ENCODE results near the gene GULP1.

Gene GULP1

DNA sequence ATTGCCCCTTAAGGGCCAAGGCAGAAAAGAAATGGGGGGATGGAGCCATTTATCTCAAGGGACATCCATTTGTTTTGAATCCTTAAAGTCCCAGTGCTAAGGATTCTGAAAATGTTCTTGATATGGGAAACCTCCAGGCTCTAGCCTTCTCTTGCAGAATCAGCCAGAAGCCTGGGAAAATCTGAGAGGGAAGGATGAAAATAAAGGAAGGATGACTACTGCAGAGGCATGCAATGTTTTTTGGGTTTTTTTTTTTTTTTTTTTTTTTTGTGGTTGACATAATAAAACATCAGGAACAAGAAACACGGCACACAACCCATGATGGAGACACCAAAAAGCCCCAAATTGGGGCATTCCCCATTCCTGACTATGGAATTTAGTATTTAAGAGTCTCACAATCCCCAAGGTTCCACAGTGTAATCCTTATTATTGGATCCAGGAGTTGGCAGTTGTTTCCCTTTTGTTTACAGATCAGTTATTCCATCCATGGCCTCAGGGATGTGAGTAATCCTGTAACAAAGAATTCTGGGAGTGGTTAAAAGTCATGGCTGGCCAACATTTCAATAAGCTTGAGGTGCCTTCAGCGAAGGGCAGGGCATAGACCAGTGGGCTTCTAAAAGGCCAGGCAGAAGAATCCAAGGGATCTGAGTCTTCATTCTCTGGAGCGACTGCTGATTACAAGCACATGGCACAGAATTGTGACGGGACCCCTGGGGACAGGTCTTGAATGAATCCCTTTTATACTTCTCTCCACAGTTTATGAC is 337.5 kb downstream of the GULP1 start:
- Histone ChIP-seq H3K4me3 (ENCODE audit: low read depth, low read length) (no peak overlapping the region), H3K4me1 (ENCODE audit: control insufficient read depth, insufficient read depth, low read length) (peaks cover 10% of the 10 kb centered on the region), H3K36me3 (ENCODE audit: control insufficient read depth in 2 of 2, insufficient read depth in 1 of 2, low read length in 2 of 2) (no peaks in the 10 kb centered on the region), H3K9me3 (ENCODE audit: control insufficient read depth, insufficient read depth, low read depth, low read length) (no peaks in the 10 kb centered on the region), H3K27ac (ENCODE audit: extremely low read depth, low read depth, low read length) (no peak overlapping the region)
- TF ChIP-seq ZNF394 (tag by site-specific recombination; IDR thresholded peaks at IDR 0.05; ENCODE audit: borderline replicate concordance) = no peak
- peak; percentile 56; the same call in 1 of the 2 replicates for TF ChIP-seq MZF1 (tag by site-specific recombination; IDR thresholded peaks at IDR 0.05; ENCODE audit: borderline replicate concordance)
- TF ChIP-seq, protein P1, sequence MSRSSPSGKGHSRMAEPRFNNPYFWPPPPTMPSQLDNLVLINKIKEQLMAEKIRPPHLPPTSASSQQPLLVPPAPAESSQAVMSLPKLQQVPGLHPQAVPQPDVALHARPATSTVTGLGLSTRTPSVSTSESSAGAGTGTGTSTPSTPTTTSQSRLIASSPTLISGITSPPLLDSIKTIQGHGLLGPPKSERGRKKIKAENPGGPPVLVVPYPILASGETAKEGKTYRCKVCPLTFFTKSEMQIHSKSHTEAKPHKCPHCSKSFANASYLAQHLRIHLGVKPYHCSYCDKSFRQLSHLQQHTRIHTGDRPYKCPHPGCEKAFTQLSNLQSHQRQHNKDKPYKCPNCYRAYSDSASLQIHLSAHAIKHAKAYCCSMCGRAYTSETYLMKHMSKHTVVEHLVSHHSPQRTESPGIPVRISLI (tag by site-specific recombination; IDR thresholded peaks at IDR 0.05) = 0 out of 2 replicates have a peak, but pooled peaks have one; percentile 23
- CTCF ChIA-PET = interaction anchor here (0.6 kb wide), 1 partner anchor 774 kb away, joined by 3 read pairs; no protein-coding TSS in a partner anchor
- POLR2A ChIA-PET = no interaction called here

DNA sequence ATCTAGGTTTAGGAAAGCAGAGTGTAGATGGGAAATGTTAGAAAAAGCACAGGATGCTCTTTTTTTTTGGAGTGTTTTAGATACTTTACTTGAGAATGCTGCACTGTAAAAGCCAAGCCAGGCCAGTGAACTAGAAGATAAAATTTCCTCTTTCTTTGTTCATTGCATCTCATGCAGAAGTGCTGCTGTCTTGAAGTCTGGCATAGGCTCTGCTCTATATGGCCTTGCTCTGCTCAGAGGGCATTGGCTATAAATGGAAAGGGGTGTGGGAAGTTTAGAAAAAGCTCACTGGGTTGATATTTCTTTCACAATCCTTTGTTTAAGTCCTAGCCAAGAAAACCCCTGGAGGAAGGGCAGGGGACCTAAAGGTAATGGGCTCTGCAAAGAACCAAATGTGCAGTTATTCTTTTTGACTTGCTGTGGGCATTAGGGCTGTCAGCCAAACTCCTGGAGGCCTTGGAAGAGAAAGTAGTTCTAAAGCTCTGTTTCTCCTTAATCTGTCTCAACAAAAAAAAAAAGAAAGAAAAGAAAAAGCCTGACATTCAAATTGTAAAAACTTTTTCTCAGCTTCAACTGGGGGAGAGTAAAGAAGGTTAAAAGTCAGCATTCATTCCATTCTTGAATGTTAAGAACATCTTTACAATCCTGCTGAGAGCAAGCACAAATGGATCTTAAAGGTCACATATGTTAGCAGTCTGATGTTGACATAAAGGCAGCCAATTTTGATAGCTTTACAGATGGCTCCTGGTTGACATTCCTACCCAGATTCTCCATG is 338.3 kb downstream of the GULP1 start:
- Histone ChIP-seq H3K4me1 (ENCODE audit: control insufficient read depth, insufficient read depth, low read length) (peaks cover 10% of the 10 kb centered on the region), H3K27ac (ENCODE audit: extremely low read depth, low read depth, low read length) (no peak overlapping the region), H3K9me3 (ENCODE audit: control insufficient read depth, insufficient read depth, low read depth, low read length) (no peaks in the 10 kb centered on the region), H3K36me3 (ENCODE audit: control insufficient read depth in 2 of 2, insufficient read depth in 1 of 2, low read length in 2 of 2) (no peaks in the 10 kb centered on the region), H3K4me3 (ENCODE audit: low read depth, low read length) (no peak overlapping the region)
- CTCF ChIA-PET = interaction anchor here (0.6 kb wide), 1 partner anchor 773 kb away, joined by 3 read pairs; no protein-coding TSS in a partner anchor
- POLR2A ChIA-PET = no interaction called here
- no peak for TF ChIP-seq ZNF155 (tag by site-specific recombination; IDR thresholded peaks at IDR 0.05)
- TF ChIP-seq ZNF624 (tag by site-specific recombination; IDR thresholded peaks at IDR 0.05) = no peak
- TF ChIP-seq RBAK (tag by site-specific recombination; IDR thresholded peaks at IDR 0.05) = no peak
- TF ChIP-seq ZNF660 (tag by site-specific recombination; IDR thresholded peaks at IDR 0.05) = no peak
- TF ChIP-seq, protein P2, sequence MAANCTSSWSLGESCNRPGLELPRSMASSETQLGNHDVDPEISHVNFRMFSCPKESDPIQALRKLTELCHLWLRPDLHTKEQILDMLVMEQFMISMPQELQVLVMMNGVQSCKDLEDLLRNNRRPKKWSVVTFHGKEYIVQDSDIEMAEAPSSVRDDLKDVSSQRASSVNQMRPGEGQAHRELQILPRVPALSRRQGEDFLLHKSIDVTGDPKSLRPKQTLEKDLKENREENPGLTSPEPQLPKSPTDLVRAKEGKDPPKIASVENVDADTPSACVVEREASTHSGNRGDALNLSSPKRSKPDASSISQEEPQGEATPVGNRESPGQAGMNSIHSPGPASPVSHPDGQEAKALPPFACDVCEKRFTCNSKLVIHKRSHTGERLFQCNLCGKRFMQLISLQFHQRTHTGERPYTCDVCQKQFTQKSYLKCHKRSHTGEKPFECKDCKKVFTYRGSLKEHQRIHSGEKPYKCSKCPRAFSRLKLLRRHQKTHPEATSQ (tag by site-specific recombination; IDR thresholded peaks at IDR 0.05) = no peak
- TF ChIP-seq ZNF335 (tag by site-specific recombination; conservative IDR thresholded peaks at IDR 0.05) = no peak
- no peak for TF ChIP-seq ZNF184 (tag by site-specific recombination; IDR thresholded peaks at IDR 0.05)
- TF ChIP-seq, protein P3, sequence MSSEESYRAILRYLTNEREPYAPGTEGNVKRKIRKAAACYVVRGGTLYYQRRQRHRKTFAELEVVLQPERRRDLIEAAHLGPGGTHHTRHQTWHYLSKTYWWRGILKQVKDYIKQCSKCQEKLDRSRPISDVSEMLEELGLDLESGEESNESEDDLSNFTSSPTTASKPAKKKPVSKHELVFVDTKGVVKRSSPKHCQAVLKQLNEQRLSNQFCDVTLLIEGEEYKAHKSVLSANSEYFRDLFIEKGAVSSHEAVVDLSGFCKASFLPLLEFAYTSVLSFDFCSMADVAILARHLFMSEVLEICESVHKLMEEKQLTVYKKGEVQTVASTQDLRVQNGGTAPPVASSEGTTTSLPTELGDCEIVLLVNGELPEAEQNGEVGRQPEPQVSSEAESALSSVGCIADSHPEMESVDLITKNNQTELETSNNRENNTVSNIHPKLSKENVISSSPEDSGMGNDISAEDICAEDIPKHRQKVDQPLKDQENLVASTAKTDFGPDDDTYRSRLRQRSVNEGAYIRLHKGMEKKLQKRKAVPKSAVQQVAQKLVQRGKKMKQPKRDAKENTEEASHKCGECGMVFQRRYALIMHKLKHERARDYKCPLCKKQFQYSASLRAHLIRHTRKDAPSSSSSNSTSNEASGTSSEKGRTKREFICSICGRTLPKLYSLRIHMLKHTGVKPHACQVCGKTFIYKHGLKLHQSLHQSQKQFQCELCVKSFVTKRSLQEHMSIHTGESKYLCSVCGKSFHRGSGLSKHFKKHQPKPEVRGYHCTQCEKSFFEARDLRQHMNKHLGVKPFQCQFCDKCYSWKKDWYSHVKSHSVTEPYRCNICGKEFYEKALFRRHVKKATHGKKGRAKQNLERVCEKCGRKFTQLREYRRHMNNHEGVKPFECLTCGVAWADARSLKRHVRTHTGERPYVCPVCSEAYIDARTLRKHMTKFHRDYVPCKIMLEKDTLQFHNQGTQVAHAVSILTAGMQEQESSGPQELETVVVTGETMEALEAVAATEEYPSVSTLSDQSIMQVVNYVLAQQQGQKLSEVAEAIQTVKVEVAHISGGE (tag by site-specific recombination; conservative IDR thresholded peaks at IDR 0.05; ENCODE audit: low read depth) = no peak

DNA sequence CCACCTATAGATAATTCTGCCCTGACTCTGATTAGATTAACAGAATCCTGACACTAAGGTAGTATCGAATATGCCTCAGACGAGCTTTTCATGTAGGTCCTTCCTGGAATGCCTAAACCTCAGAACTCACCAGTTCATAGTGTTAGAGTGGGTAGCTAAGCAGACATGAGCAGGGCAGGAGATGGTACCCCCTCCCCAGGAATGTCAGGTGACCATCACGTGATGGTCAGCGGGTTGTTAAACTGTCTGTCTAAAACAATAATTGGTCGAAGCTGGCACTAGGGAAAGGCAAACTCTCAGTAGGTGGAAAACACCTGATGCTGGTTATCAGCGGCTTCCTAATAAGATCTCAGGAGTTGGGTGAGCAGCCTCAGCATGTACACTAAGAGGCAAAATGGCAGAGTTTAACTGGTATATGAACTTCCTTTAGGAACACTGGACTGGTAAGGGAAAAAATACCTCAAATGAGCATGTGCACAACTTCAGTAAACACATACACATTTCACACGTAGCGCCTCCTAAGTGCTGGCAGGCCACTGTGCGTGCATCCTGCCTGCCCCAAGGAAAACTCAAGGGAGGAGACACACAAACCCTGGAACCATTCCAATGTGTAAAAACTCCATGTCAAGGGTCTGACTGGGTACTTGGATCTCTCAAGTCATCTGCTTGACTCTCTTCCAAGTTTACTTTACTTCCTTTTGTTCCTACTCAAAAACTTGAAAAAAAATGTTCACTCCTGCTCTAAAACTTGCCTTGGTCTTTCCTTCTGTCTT is 339.5 kb downstream of the GULP1 start:
- ChIA-PET POLR2A (no interaction called here), CTCF (interaction anchor here (0.6 kb wide), 1 partner anchor 17 kb away, joined by 4 read pairs; no protein-coding TSS in a partner anchor)
- no peaks in the 10 kb centered on the region for H3K36me3 ChIP-seq (ENCODE audit: control insufficient read depth in 2 of 2, insufficient read depth in 1 of 2, low read length in 2 of 2)
- no peaks in the 10 kb centered on the region for H3K9me3 ChIP-seq (ENCODE audit: control insufficient read depth, insufficient read depth, low read depth, low read length)
- no peak overlapping the region for H3K4me3 ChIP-seq (ENCODE audit: low read depth, low read length)
- H3K4me1 ChIP-seq (ENCODE audit: control insufficient read depth, insufficient read depth, low read length) = peaks cover 10% of the 10 kb centered on the region
- no peak overlapping the region for H3K27ac ChIP-seq (ENCODE audit: extremely low read depth, low read depth, low read length)
- no peak for TF ChIP-seq ZNF785 (tag by site-specific recombination; IDR thresholded peaks at IDR 0.05)
- TF ChIP-seq OSR2 (tag by site-specific recombination; IDR thresholded peaks at IDR 0.05) = no peak
- TF ChIP-seq REPIN1 (tag by site-specific recombination; IDR thresholded peaks at IDR 0.05; ENCODE audit: low read depth) = no peak
- no peak for TF ChIP-seq ZNF626 (tag by site-specific recombination; IDR thresholded peaks at IDR 0.05)
- TF ChIP-seq ZBTB48 (tag by site-specific recombination; IDR thresholded peaks at IDR 0.05) = no peak
- TF ChIP-seq ZNF621 (tag by site-specific recombination; IDR thresholded peaks at IDR 0.05) = no peak
- TF ChIP-seq ZBTB7A (tag by site-specific recombination; IDR thresholded peaks at IDR 0.05; ENCODE audit: low read depth) = no peak
- TF ChIP-seq ZSCAN23 (tag by site-specific recombination; IDR thresholded peaks at IDR 0.05) = no peak
- TF ChIP-seq ZNF677 (tag by site-specific recombination; IDR thresholded peaks at IDR 0.05) = no peak
- TF ChIP-seq ZNF223 (tag by site-specific recombination; IDR thresholded peaks at IDR 0.05) = no peak
- TF ChIP-seq ZBTB21 (tag by site-specific recombination; IDR thresholded peaks at IDR 0.05) = no peak
- no peak for TF ChIP-seq ZNF341 (tag by site-specific recombination; IDR thresholded peaks at IDR 0.05; ENCODE audit: low read depth)
- TF ChIP-seq KLF8 (tag by site-specific recombination; IDR thresholded peaks at IDR 0.05) = no peak

Data from HEK293 (cell line).